ENCODE results near the gene FRMPD3. TPM values are rescaled to one million over a fixed set of nuclear protein-coding genes. Genes with fewer than 3 reads are reported as not detected.
"Not testable (repeated sequence)": the region's sequence is repeated elsewhere in the genome, so short reads cannot be mapped to it uniquely, and the experiment has no call there.

The FRMPD3 gene
- polyA plus RNA-seq, 1 donor: 0.30 TPM

GRCh38 chrX:107448625-107448997, 841 bp upstream of the FRMPD3 start:
- Histone ChIP-seq H3K4me3 (ENCODE audit: low read length) (no peak overlapping the region), H3K4me1 (ENCODE audit: control insufficient read depth, insufficient read depth, low read length) (no peaks in the 10 kb centered on the region), H3K36me3 (ENCODE audit: control insufficient read depth, insufficient read depth, low read length) (no peaks in the 10 kb centered on the region), H3K27ac (ENCODE audit: low read length) (no peak overlapping the region), H3K9me3 (ENCODE audit: control insufficient read depth, low read depth, low read length) (no peaks in the 10 kb centered on the region), H3K27me3 (ENCODE audit: control insufficient read depth, insufficient read depth, low read length) (peaks cover 50% of the 10 kb centered on the region)
- no CpG with 5 or more reads among the region's 6 CpGs for WGBS (ENCODE audit: insufficient coverage, low lambda C conversion rate)
- no peak for DNase-seq

GRCh38 chrX:107450823-107451509, 1.5 kb downstream of the FRMPD3 start:
- no peak overlapping the region for H3K4me3 ChIP-seq (ENCODE audit: low read length)
- no peak overlapping the region for H3K27ac ChIP-seq (ENCODE audit: low read length)
- H3K4me1 ChIP-seq (ENCODE audit: control insufficient read depth, insufficient read depth, low read length): no peaks in the 10 kb centered on the region
- peak in 1 of 2 donors; percentile 8 for DNase-seq
- H3K9me3 ChIP-seq (ENCODE audit: control insufficient read depth, low read depth, low read length): no peaks in the 10 kb centered on the region
- WGBS (ENCODE audit: insufficient coverage, low lambda C conversion rate): no CpG with 5 or more reads among the region's 19 CpGs
- H3K36me3 ChIP-seq (ENCODE audit: control insufficient read depth, insufficient read depth, low read length): no peaks in the 10 kb centered on the region
- H3K27me3 ChIP-seq (ENCODE audit: control insufficient read depth, insufficient read depth, low read length): peaks cover 50% of the 10 kb centered on the region

GRCh38 chrX:107451731-107452130, 2.3 kb downstream of the FRMPD3 start:
- H3K27me3 ChIP-seq (ENCODE audit: control insufficient read depth, insufficient read depth, low read length): peaks cover 50% of the 10 kb centered on the region

DNA sequence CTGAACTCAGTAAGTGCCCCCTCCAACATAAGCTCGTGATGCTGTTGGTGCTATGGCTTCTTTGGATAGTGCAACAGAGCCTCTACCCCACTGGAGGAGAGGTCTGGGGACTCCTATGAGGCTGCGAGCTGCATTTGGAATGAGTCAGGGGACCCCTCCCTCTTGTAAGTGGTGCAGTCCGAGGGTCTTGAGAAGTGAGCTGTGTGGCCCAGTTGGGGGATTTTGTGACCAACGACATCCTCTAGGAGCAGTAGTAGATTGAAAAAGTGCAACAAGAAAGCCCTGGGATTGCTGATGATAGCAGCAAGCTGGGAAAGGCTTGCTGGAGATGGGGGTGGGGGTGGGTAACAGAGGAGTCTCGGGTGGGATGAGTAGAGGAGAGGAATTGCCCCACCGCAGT, 3.1 kb downstream of the FRMPD3 start:
- H3K36me3 ChIP-seq (ENCODE audit: control insufficient read depth, insufficient read depth, low read length): no peaks in the 10 kb centered on the region
- no CpG with 5 or more reads among the region's 6 CpGs for WGBS (ENCODE audit: insufficient coverage, low lambda C conversion rate)
- H3K4me3 ChIP-seq (ENCODE audit: low read length): no peak overlapping the region
- H3K4me1 ChIP-seq (ENCODE audit: control insufficient read depth, insufficient read depth, low read length): no peaks in the 10 kb centered on the region
- no peak overlapping the region for H3K27ac ChIP-seq (ENCODE audit: low read length)
- peaks cover 48% of the 10 kb centered on the region for H3K27me3 ChIP-seq (ENCODE audit: control insufficient read depth, insufficient read depth, low read length)
- no peak for DNase-seq
- H3K9me3 ChIP-seq (ENCODE audit: control insufficient read depth, low read depth, low read length): no peaks in the 10 kb centered on the region

More at GRCh38 chrX:107451731-107452130, 2.3 kb downstream of the FRMPD3 start:
- DNase-seq: no peak
- Histone ChIP-seq H3K36me3 (ENCODE audit: control insufficient read depth, insufficient read depth, low read length) (no peaks in the 10 kb centered on the region), H3K4me1 (ENCODE audit: control insufficient read depth, insufficient read depth, low read length) (no peaks in the 10 kb centered on the region), H3K9me3 (ENCODE audit: control insufficient read depth, low read depth, low read length) (no peaks in the 10 kb centered on the region), H3K4me3 (ENCODE audit: low read length) (no peak overlapping the region), H3K27ac (ENCODE audit: low read length) (no peak overlapping the region)
- WGBS (ENCODE audit: insufficient coverage, low lambda C conversion rate): no CpG with 5 or more reads among the region's 11 CpGs

- DNase-seq: no peak
- H3K36me3 ChIP-seq (ENCODE audit: control insufficient read depth, insufficient read depth, low read length): no peaks in the 10 kb centered on the region
- no peaks in the 10 kb centered on the region for H3K9me3 ChIP-seq (ENCODE audit: control insufficient read depth, low read depth, low read length)
These were observed 4.8 kb downstream of the FRMPD3 start for GRCh38 chrX:107454302-107454701.

GRCh38 chrX:107457289-107457688, 7.8 kb downstream of the FRMPD3 start:
- Histone ChIP-seq H3K4me1 (ENCODE audit: control insufficient read depth, insufficient read depth, low read length) (no peaks in the 10 kb centered on the region), H3K4me3 (ENCODE audit: low read length) (no peak overlapping the region), H3K9me3 (ENCODE audit: control insufficient read depth, low read depth, low read length) (no peaks in the 10 kb centered on the region), H3K36me3 (ENCODE audit: control insufficient read depth, insufficient read depth, low read length) (no peaks in the 10 kb centered on the region), H3K27me3 (ENCODE audit: control insufficient read depth, insufficient read depth, low read length) (peaks cover 14% of the 10 kb centered on the region), H3K27ac (ENCODE audit: low read length) (no peak overlapping the region)
- WGBS (ENCODE audit: insufficient coverage, low lambda C conversion rate): no CpG with 5 or more reads among the region's 1 CpG
- DNase-seq: no peak

More at GRCh38 chrX:107454302-107454701, 4.8 kb downstream of the FRMPD3 start:
- Histone ChIP-seq H3K27ac (ENCODE audit: low read length) (no peak overlapping the region), H3K4me1 (ENCODE audit: control insufficient read depth, insufficient read depth, low read length) (no peaks in the 10 kb centered on the region), H3K4me3 (ENCODE audit: low read length) (no peak overlapping the region), H3K27me3 (ENCODE audit: control insufficient read depth, insufficient read depth, low read length) (peaks cover 36% of the 10 kb centered on the region)

DNA sequence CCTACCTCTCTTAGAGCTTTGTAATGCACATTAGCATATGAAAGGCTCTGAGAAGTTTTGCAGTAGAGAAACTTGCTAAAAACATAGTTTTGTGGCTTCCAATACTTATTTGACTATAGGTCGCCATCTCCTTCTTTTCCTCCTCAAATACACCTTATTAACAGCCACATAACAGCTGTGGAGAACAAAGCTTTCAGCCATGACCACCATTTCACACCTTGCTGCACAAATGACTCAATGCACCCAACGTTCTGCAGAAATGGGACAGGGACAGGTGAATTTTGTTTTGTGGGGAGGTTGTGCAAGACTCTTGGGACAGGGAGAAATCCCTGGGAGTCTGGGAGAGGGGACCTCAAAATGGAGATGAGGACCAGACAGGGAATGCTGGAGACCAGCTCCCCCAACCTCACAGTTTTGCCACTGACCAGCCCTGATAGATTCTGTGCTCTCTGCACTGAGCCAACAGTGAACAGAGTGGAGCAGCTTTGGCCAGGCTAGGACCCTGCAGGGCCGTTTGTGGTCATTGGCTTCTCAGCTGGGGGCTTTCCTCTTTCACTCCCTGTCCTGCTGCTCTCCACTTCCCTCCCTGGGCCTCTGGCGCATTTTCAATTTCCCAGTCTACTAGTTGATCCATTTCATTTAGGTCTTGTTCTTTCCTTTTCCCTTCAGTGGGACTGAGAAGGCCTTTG, 16.6 kb downstream of the FRMPD3 start:
- Histone ChIP-seq H3K4me1 (ENCODE audit: control insufficient read depth, insufficient read depth, low read length) (no peaks in the 10 kb centered on the region), H3K27me3 (ENCODE audit: control insufficient read depth, insufficient read depth, low read length) (no peaks in the 10 kb centered on the region), H3K36me3 (ENCODE audit: control insufficient read depth, insufficient read depth, low read length) (no peaks in the 10 kb centered on the region), H3K27ac (ENCODE audit: low read length) (no peak overlapping the region), H3K4me3 (ENCODE audit: low read length) (no peak overlapping the region), H3K9me3 (ENCODE audit: control insufficient read depth, low read depth, low read length) (no peaks in the 10 kb centered on the region)
- no peak for DNase-seq
- WGBS (ENCODE audit: insufficient coverage, low lambda C conversion rate): no CpG with 5 or more reads among the region's 4 CpGs

DNA sequence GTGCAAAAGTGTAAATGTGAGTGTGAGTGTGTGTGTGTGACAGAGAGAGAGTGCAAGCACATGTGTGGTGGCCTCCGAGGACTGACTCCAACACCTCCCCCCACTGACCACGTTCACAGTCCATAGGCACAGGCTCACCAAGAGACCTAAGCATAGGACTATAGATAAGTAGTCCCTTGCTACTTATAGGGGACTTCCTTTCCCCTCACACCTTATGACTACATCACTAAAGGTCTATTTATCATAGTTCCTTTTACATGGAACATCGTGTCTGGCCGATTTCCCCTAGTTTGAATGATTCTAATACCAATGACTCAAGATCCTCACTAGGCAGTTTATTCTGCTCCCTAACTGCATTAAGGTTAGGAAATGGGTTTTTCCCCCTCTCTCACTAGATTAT, 17.8 kb downstream of the FRMPD3 start:
- Histone ChIP-seq H3K36me3 (ENCODE audit: control insufficient read depth, insufficient read depth, low read length) (no peaks in the 10 kb centered on the region), H3K4me3 (ENCODE audit: low read length) (no peak overlapping the region), H3K9me3 (ENCODE audit: control insufficient read depth, low read depth, low read length) (no peaks in the 10 kb centered on the region), H3K4me1 (ENCODE audit: control insufficient read depth, insufficient read depth, low read length) (no peaks in the 10 kb centered on the region), H3K27me3 (ENCODE audit: control insufficient read depth, insufficient read depth, low read length) (no peaks in the 10 kb centered on the region), H3K27ac (ENCODE audit: low read length) (no peak overlapping the region)
- 100% methylated on average over 1 of the region's 4 CpGs for WGBS (ENCODE audit: insufficient coverage, low lambda C conversion rate)
- DNase-seq: no peak

DNA sequence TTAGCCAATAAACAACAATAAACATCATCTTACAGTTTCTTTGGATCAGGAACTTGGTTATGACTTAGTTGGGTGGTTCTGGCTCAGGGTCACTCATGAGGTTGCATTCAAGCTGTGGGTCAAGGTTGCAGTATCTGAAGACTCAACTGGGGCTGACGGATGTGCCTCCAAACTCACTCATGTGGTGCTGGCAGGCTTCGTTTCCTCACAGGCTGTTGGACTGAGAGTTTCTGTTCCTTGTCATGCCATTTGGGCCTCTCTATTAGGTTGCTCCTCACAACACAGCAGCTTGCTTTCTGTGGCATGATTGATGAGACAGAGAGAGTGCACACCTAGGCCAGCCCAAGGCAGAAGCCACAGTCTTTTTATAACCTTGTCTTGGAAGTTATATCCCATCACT, 20.7 kb downstream of the FRMPD3 start:
- H3K27me3 ChIP-seq (ENCODE audit: control insufficient read depth, insufficient read depth, low read length): no peaks in the 10 kb centered on the region
- H3K4me3 ChIP-seq (ENCODE audit: low read length): no peak overlapping the region
- H3K36me3 ChIP-seq (ENCODE audit: control insufficient read depth, insufficient read depth, low read length): no peaks in the 10 kb centered on the region
- H3K27ac ChIP-seq (ENCODE audit: low read length): no peak overlapping the region
- no peak for DNase-seq
- WGBS (ENCODE audit: insufficient coverage, low lambda C conversion rate): no CpG with 5 or more reads among the region's 2 CpGs
- H3K9me3 ChIP-seq (ENCODE audit: control insufficient read depth, low read depth, low read length): no peaks in the 10 kb centered on the region
- no peaks in the 10 kb centered on the region for H3K4me1 ChIP-seq (ENCODE audit: control insufficient read depth, insufficient read depth, low read length)

- no peaks in the 10 kb centered on the region for H3K27me3 ChIP-seq (ENCODE audit: control insufficient read depth, insufficient read depth, low read length)
- no peak overlapping the region for H3K27ac ChIP-seq (ENCODE audit: low read length)
- no peaks in the 10 kb centered on the region for H3K9me3 ChIP-seq (ENCODE audit: control insufficient read depth, low read depth, low read length)
- no peaks in the 10 kb centered on the region for H3K4me1 ChIP-seq (ENCODE audit: control insufficient read depth, insufficient read depth, low read length)
- no peaks in the 10 kb centered on the region for H3K36me3 ChIP-seq (ENCODE audit: control insufficient read depth, insufficient read depth, low read length)
- no CpG with 5 or more reads among the region's 7 CpGs for whole genome bisulfite sequencing (ENCODE audit: insufficient coverage, low lambda C conversion rate)
- no peak for DNase-seq
- H3K4me3 ChIP-seq (ENCODE audit: low read length): no peak overlapping the region
These were observed 21.5 kb downstream of the FRMPD3 start for GRCh38 chrX:107470971-107471370.

DNA sequence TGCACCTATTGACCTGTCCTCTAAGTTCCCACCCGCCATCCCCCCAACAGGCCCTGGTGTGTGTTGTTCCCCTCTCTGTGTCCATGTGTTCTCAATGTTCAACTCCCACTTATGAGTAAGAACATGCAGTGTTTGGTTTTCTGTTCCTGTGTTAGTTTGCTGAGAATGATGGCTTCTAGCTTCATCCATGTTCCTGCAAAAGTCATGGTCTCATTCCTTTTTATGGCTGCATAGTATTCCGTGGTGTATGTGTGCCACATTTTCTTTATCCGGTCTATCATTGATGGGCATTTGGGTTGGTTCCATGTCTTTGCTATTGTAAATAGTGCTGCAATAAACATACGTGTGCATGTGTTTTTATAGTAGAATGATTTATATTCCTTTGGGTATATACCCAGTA, 22.0 kb downstream of the FRMPD3 start:
- H3K4me1 ChIP-seq (ENCODE audit: control insufficient read depth, insufficient read depth, low read length); H3K9me3 ChIP-seq (ENCODE audit: control insufficient read depth, low read depth, low read length); H3K27me3 ChIP-seq (ENCODE audit: control insufficient read depth, insufficient read depth, low read length); H3K27ac ChIP-seq (ENCODE audit: low read length); H3K4me3 ChIP-seq (ENCODE audit: low read length); DNase-seq; H3K36me3 ChIP-seq (ENCODE audit: control insufficient read depth, insufficient read depth, low read length): not testable (repeated sequence)
- no CpG with 5 or more reads among the region's 4 CpGs for WGBS (ENCODE audit: insufficient coverage, low lambda C conversion rate)
